Fibroblast of gingiva (primary cell): ENCODE results near the gene PLA2G4C.

Experiments
- DNase-seq: peaks from one replicate; pipeline ENCODE4 v3.0.0-alpha.2; 2011; ENCODE audit warnings: low read depth

Gene PLA2G4C, protein sequence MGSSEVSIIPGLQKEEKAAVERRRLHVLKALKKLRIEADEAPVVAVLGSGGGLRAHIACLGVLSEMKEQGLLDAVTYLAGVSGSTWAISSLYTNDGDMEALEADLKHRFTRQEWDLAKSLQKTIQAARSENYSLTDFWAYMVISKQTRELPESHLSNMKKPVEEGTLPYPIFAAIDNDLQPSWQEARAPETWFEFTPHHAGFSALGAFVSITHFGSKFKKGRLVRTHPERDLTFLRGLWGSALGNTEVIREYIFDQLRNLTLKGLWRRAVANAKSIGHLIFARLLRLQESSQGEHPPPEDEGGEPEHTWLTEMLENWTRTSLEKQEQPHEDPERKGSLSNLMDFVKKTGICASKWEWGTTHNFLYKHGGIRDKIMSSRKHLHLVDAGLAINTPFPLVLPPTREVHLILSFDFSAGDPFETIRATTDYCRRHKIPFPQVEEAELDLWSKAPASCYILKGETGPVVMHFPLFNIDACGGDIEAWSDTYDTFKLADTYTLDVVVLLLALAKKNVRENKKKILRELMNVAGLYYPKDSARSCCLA

DNA sequence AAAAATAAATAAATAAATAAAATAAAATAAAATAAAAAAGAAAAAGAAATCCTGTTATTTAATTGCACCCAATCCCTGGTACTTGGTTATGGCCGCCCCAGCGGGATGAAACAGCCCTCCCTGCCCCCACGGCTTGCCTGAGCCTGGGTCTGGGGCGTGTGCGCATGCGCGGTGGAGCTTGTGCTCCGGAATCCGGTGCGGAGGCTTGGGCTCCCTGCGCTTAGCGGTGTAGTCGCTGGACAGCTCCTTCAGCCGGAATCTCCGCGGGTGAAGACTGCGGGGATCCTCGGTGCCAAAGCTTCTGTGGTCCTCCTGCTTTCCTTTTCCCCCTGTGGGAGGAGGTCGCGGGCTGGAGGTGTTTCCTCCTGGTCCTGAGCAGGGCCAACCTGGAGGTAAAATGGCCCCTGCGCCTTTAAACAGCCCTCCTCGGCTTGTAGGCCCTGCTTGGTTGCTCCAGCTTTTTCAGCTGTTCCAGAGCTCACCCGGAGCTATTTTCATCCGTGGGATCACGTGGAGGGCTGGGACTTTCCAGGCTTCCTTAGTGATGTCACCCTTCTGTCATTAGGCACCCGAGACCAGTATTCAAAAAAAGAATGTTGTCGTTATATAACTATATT is at the start of gene PLA2G4C:
PLA2G4C (minus strand) TSS at position 468 of the 617 bp plus-strand sequence. CDS start 4,288 bp downstream, outside the sequence.
- DNase-seq = peak; percentile 81

DNA sequence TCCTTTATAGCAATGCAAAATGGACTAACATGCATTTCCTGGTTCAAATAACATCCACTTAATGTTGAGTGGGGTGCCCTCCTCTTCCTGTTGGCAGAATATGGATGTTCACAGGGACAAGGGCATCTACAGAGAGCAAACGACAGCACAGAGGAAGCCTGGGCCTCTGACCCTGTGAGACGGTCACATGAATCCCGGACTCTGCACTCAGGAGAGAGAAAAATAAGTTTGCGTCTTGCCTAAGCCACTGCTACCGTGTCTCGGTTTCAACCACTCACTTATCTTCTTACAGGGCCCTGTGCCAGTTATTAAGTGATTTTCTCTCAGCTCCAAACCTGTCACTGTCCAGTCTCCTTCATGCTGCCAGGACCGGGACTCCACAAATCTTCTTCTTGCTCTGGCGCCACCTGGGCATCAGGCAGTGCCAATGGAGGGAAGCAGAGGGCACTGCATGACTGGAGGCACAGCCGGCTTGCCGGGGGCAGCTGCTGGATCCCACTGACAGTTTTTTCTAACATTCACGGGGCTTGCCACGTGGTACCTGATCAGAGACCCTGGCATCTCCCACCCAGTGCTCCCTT is 47.7 kb upstream of the PLA2G4C start:
- DNase-seq = no peak

DNA sequence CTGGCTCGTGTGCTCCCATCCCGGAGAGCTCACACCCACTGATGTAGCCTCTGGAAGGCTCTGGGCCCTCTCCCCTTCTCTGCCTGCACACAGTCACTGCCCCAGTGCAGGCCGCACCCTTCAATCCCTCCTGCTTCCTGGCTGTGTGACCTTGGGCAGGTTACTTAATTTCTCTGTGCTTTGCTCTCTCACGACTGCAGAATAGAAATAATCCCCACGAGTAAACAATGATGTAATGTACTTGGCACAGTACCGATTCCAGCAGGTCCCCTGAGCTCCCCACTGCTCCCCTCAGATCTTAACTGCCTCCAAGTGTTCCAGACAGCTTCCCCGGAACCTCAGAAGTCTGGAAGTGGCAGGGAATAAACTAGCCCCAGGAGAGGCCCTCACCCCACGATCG is 43.4 kb upstream of the PLA2G4C start:
- no peak for DNase-seq

DNA sequence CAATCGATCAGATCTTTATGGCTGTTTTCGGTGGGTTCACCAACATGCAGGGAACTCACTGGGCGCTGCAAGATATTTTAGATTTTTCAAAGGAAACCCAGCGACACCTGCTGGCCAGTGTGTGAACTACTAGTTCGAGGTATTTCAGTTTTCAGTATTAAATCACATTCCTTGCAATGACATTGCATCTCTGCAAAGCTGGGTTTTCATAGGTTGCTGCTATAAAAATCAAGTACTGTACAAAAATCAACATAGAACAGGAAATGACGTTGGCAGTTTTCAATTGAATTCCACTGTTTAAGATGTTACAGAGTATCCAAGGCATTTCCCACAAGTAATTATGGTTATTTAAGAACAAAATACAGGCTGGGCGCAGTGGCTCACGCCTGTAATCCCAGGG is 41.9 kb upstream of the PLA2G4C start:
- peak; percentile 31 for DNase-seq

DNA sequence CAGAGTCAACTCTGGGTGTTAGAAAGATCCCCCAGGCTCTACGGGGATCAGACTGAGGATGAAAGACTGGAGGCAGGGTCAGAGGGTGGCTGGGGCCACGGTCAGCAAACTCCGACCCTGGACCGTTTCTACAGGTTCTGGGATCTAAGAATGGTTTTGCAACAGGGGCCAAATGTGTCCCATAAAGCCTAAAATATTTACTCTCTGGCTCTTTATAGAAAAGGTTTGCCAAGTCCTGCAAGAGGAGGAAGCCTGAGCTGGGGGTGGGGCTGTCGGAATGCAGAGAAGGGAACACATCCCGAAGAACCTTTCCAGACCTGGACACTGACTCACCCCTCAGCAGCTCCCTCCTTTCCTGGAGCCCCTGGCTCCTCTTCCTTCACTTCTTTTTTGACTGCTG is 38.8 kb upstream of the PLA2G4C start:
- no peak for DNase-seq

DNA sequence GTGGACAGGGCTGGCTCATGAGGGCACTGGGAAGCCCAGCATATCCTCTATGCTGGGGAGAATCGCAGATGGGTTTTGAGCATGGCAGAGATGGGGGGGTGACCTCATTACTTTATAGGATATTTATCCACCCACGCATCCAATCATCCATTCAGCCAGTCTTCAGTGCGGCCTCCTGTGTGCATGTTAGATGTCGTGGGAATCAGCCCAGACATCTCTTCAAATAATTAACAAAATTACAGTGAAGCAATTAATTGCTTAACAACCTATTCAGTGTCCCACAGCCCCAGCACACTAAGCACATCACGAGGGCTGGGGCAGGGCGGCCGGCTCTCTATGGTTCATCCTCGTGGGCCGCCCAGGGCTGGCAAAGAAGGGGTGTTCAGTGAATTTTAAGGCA is 38.0 kb upstream of the PLA2G4C start:
- no peak for DNase-seq

DNA sequence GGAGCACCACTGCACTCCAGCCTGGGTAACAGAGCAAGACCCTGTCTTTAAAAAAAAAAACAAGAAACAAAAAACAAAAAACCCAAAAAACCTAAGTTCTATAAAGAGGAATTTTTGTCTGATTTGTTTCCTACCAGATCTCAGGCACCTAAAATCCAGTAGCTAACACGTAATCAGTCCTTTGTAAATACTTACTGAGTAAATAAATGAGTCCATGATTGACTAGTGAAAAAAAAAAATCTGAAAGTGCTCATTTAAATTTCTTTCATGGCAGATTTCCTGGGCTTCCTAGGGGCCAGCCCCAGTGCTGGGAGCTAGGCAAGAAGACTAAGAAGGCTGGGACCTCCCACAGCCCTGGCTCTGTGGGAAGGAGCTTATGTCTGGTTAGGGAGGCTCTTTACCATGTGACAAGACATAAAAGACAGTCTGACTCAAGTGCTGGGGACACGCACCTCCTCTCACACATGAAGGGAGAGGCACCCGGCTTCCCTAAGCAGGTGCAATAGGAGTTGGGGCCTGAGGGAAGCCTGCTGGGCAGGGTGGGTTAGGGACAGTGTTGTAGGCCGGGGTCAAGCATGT is 37.1 kb upstream of the PLA2G4C start:
- no peak for DNase-seq

DNA sequence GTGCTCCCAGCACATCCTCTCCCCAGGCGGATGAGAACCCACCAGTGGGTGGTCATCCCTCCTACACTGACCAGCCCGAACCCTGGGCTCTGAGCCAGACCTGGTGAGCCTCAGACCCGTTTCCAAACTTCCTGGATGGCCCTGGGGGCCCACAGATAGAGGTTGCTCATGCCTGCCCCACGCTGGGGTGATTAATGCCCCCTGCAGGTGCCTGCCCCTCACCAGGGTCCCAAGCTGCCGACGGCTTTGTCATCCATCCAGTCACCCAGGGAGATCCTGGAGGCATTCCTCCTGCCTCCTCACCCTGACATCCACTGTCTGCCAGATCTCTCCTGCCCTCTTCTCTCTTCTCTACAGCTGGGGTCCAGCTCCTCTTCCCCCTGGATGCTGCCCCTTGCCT is 28.4 kb upstream of the PLA2G4C start:
- no peak for DNase-seq

DNA sequence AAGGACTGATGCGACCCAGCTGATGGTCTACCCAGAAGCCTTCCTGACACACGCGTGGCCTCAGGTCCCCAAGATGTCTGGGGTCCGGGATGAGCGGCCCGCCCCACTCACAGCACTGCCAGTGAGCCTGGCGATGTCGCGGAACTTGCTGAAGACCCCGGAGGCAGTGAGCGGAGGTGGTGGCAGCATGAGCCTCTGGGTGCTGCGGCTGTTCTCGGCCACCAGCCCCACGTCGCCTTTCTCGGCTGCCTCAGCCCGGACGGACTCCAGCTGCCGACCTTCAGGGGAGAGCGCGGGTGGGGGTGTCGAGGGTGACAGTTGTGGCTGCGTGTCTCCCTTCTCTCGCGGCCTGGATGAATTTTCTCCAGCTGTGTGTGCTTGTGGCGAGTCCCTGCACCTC is 26.8 kb upstream of the PLA2G4C start:
- DNase-seq = no peak

DNA sequence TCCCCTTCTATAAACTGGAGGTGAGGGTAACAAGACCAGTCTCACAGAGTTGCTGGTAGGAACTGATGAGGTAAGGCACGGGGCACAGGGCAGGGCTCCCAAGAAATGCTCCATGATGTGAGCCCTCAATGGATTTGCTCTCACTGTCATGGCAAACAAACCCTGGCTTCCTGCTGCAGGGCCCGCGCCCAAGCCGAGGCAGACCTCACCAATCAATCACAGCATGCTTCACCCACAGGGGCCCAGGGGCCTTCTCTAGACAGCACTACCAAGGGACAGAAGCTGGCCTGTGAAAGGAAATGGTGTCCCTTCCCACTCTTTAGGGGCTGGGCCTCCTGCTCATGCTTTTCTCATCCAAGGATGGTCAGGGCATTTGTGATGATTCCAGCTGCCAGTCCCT is 25.9 kb upstream of the PLA2G4C start:
- no peak for DNase-seq

DNA sequence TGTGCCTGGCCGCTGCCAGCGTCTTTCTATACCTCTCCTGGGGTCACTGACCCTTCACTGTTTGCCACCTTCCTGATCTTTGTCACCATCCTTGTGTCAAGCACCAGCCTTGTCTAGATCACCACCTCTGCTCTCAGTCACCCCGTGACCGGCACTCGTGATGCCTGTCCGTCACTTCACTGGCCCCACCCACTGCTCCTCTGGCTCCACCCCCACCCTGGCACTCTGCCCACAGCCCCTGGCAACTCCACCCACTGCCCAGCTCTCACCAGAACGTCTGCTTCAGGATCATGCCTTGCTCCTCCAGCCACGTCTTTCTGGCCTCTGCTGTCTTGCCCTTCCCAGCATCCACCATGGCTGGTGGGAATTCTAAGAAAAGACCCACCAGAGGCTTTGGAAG is 24.8 kb upstream of the PLA2G4C start:
- DNase-seq = no peak

DNA sequence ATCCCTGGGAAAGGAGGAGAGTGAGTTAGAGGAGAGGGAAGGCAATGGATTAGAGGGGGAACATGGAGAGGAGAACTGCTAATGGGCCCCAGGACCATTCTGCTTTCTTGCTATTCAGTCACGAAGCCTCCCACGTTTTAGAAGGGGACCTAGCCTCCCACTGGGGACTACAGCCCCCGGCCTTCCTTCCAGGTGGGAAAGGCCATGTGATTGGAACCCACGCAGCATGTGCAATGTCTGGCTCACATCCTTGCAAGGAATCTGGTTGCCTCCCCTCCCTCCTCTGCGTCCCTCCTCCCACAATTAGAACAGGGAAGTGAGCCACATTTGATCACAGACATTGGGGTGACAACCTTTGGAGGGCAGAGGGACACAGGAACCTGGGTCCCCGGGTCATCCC is 22.5 kb upstream of the PLA2G4C start:
- no peak for DNase-seq

DNA sequence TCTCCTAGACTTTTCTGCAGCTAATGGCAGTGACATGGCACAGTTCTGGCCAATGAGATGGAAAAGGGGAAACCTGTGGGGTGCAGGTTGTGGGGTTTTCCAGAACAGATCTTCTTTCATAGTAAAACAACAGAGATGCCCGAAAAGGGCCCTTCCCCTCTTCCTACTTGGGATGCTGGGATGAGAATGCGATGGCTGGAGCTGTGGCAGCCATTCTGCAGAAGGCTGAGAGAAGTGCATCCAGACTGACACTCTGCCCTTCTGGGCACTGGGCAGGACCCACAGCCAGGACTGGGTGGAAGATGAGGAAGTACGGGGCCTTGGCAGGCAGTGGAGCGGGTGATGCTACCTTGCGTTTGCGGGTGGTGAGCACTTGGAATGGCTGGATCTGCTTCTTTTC is 16.9 kb upstream of the PLA2G4C start:
- DNase-seq = no peak

DNA sequence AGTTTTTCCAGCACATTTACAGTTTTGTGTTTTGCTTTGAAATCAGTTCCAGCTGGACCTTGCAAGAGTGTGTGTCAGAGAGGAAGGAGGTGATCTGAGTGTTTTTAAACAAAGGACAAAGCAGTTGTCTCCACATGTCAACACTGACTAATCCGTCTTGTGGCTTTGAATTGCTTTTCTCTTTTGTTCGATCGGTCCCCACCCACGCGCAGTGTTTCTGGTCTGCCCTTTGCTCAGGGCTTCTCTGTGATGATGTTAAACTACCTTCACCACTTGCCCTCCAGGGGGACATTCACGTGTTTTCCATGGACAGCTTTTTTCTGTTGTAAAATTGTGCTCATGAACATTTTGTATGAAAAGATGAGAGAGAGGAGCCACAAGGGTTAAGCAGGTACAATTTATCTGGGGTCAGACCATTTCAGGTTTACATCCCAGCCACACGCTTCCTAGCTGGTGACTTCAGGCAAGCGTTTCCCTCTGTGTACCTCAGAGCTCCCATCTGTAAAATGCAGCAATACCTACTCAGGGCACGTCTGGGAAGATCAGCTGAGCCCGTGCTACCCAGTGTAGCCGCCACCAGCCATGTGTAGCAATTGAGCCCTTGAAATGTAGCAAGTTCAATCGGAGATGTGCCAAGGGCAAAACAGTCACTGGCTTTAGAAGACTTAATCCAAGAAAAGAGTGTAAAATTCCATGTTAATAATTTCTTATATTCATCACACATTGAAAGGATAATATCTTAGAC is 13.5 kb upstream of the PLA2G4C start:
- peak; percentile 18 for DNase-seq

DNA sequence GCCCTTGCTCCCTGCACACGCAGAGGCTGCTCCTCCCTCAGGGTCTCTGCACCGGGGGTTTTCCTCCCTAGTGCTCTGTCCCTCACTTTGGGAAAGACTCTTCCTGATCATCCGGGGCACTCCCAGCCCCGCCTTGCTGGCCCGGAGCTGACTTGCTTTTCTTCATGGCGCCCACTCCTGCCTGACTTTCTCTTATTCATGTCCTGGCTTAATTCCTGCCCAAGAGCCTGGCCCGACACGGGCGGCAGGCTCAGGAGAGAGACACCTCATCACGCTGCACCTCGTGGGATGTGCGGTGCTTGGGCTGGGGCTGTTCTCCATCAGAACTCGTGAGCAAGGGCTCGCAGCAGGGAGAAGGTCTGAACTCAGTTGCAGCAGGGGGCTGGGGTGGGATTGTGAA is 11.8 kb upstream of the PLA2G4C start:
- DNase-seq = no peak

DNA sequence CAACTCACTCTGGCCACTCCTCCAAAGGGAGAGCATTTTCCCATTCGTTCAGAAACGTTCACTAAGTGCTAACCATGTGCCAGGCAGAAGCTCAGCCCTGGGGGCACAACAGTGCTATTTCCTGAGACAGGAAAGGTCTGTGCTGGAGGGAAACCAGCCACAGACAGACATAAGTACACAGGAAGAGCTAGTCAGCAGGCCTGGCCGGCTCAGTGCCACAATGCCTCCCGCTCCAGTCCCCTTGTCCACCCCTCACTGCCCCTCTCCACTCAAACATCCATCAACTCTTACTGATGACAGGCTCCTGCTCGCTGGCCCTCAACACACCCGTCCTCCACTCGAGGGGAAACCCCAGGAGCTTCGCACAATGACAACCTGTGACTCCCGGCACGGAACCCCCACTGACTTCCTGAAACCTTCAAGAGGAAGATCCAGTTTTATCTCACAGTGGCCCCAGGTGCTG is 11.3 kb upstream of the PLA2G4C start:
- DNase-seq = no peak

DNA sequence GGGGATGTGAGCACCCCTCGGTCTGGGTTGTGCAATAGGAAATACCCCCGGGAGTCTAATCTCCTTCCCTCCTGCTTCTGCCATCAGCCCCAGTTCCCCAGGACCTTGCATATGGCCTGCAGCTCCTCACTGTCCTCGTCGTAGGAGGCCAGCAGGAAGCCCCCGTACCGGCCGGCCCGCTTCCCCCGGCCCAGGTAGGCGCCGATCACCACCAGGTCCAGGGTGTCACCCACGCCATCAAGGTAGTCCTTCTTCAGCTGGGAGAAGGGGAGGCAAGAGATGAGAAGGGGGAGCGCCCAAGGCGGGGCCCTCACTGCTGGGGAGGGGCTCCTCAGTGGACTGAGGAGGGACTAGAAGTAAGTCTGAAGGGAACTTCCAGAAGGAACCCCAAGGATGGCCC is 10.4 kb upstream of the PLA2G4C start:
- no peak for DNase-seq

DNA sequence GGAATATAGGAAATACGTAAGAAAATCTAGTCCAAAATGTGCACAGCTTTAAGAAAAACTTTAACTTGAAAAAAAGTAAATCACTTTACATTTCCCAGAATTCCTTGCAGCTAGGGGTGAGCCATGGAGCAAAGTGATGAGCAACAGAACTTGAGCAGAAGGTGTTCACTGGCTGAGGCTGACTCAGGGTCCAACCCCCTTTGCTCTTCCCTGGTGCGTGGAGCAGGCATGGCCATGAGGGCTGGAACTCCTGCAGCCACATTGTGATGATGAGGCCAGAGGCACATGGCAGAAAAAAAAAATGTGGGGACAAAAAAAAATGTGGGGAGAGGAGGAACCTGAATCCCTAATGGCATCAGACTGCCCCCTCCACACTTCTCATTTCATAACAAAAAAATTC is 9.9 kb upstream of the PLA2G4C start:
- no peak for DNase-seq

DNA sequence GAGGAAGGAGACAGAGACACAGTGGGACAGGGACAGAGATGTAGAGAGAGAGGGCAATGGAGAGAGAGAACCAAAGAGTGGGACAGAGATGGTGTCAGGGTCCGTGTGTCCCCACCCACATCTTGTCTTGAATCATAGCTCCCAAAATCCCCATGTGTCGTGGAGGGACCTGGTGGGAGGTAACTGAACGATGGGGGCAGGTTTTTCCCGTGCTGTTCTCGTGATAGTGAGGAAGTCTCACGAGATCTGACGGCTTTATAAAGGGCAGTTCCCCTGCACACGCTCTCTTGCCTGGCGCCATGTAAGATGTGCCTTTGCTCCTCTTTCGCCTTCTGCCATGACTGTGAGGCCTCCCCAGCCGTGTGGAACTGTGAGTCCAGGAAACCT is 7.5 kb upstream of the PLA2G4C start:
- DNase-seq = no peak

DNA sequence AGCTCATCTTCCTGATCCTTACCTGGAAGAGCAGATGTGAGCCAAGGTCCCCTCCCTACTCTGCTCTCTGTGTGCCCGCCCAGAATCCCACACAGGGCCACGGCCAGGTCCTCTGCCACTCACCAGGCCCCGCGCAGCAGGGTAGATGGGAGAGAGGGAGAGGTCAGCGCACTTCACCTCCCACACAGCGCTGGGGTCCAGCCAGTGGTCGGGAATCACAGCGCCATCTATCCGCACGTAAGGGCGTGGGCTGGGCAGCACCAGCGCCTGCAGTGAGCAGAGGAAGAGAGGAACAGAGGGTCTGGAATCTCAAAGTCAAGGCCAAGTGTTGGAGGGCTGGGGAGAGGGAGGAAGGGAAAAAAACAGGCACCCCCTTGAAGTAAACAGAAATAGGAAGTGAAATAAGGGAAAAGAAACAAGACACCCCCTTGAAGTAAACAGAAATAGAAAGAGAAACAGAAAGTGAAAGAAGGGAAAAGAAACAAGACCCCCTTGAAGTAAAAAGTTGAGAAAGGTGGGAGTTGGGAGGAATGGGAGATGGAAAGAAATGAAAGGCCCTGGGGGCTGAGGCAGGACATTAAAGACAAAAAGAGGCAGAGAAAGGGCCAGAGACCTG is 7.0 kb upstream of the PLA2G4C start:
- DNase-seq = no peak

DNA sequence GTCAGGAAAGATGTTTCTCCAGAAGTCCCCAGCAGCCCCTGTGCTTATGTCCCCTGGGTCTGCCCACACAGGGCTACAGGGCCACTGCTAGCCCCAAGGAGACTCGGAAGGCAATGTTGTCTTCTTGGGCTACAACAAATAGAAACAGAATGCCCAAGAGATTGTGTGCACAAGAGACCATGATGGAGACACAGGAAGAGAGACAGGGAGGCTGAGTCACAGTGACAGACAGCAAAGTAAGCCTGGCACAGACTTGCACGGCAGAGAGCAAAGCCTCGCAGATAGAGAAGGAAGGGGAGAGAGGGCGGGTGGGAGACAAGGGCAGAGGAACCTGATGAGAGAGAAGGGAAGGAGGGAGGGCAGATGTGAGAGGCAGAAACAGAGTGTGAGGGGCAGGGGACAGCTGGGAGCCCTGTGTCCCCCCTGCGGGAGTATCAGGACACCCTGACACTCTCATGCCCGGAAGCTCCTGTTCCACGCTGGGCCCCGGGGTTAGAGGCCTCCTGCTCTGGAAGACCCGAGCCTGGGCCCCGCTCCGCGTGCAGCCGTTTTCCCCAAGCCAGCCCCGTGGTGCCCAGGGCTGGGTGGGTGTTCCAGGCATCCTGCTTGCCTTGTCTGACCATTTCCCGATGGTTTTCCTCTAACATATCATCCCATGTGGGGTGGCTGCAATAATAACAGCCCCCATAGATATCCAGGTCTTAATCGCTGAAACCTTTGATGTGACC is 2.7 kb upstream of the PLA2G4C start:
- no peak for DNase-seq
